A673 (cell line): ENCODE measurements around the gene PDE4A. TPM values are rescaled to one million over a fixed set of nuclear protein-coding genes. Genes with fewer than 3 reads are reported as not detected.

Experiments
- BruUV-seq: library from RNA; stranded (reverse); fragments of 400-500 nt; replicated peaks from 2 replicates; lab custom pipeline; 2021; lab: Mats Ljungman, UMichigan
- CTCF ChIA-PET: fragments of 300-600 bp; sonication (Branson Sonifier 250); formaldehyde crosslinking; loops from one replicate; lab custom pipeline; 2022; ENCODE audit warnings: antibody characterized with exemption; lab: Charles Lee
- POLR2A ChIA-PET: fragments of 300-600 bp; sonication (Branson Sonifier 250); formaldehyde crosslinking; loops from one replicate; lab custom pipeline; 2022; ENCODE audit warnings: antibody characterized with exemption; ENCODE audit not compliant: low non-redundant PET; lab: Charles Lee
- DNase-seq: peaks from one replicate; pipeline ENCODE4 v3.0.0-alpha.2; 2015; ENCODE audit warnings: low spot score
- H3K27ac ChIP-seq: fragments of 200-600 bp; sonication (generic); 2 replicates; pipeline ENCODE4 v1.5.1; 2016; ENCODE audit warnings: mixed run types, low read depth, mild to moderate bottlenecking, mixed read lengths, antibody characterized with exemption, low read length; ENCODE audit not compliant: poor library complexity, severe bottlenecking
- H3K27me3 ChIP-seq: fragments of 200-600 bp; sonication (generic); replicated peaks from 2 replicates; pipeline ENCODE4 v1.6.1; 2017; ENCODE audit warnings: mixed run types, low read depth, mild to moderate bottlenecking, mixed read lengths, antibody characterized with exemption, low read length; ENCODE audit not compliant: insufficient read depth, poor library complexity
- H3K36me3 ChIP-seq: fragments of 200-600 bp; sonication (generic); 2 replicates; pipeline ENCODE4 v1.6.1; 2016; ENCODE audit warnings: mixed run types, mild to moderate bottlenecking, mixed read lengths, antibody characterized with exemption, low read length; ENCODE audit not compliant: insufficient read depth, poor library complexity, severe bottlenecking
- H3K4me1 ChIP-seq: fragments of 200-600 bp; sonication (generic); 2 replicates; pipeline ENCODE4 v1.6.1; 2017; ENCODE audit warnings: mixed run types, mild to moderate bottlenecking, mixed read lengths, antibody characterized with exemption, low read length; ENCODE audit not compliant: insufficient read depth, poor library complexity, severe bottlenecking
- H3K4me3 ChIP-seq: fragments of 200-600 bp; sonication (generic); 2 replicates; pipeline ENCODE4 v1.5.1; 2016; ENCODE audit warnings: low read depth, mixed run types, mild to moderate bottlenecking, mixed read lengths, low read length; ENCODE audit not compliant: poor library complexity, severe bottlenecking
- H3K9me3 ChIP-seq: fragments of 200-600 bp; sonication (generic); 2 replicates; pipeline ENCODE4 v1.6.1; 2016; ENCODE audit warnings: mixed run types, low read depth, mild to moderate bottlenecking, mixed read lengths, antibody characterized with exemption, low read length; ENCODE audit not compliant: poor library complexity, severe bottlenecking
- CTCF ChIP-seq: fragments of 300-800, 200-600 bp; sonication (generic); conservative IDR thresholded peaks from 2 replicates; pipeline ENCODE4 v1.5.1; 2017; ENCODE audit warnings: low read depth, mild to moderate bottlenecking, antibody characterized with exemption, low read length, moderate library complexity, mixed read lengths
- EZH2 ChIP-seq: fragments of 200-600 bp; sonication (generic); IDR thresholded peaks from 2 replicates; pipeline ENCODE4 v1.6.1; 2017; ENCODE audit warnings: borderline replicate concordance, low read depth, mild to moderate bottlenecking, mixed read lengths, antibody characterized with exemption, low read length; ENCODE audit not compliant: poor library complexity, severe bottlenecking
- intact Hi-C: fragments of 100-400 bp; cut with micrococcal nuclease; formaldehyde crosslinking; loops from one replicate; pipeline ENCODE4 v1.10.0; 2022; ENCODE audit not compliant: unreplicated experiment
- total RNA-seq: library from RNA; stranded (reverse); gene quantifications from 2 replicates; pipeline ENCODE4 v1.2.3, GENCODE V29; 2021

Gene PDE4A
- total RNA-seq, 1 experiment from 2014 or later = 40.1 TPM

- ChIA-PET CTCF (interaction anchor here (0.5 to 1.7 kb wide), 12 partner anchors 11 to 538 kb away, joined by 3 to 14 read pairs (median 6); partner anchors contain the start of genes ICAM1, ICAM5 and TYK2), POLR2A (no interaction called here)
- intact Hi-C loops = loop anchor here (1.0 to 5.0 kb wide), 2 partner anchors 131 to 458 kb away; no protein-coding TSS in a partner anchor
- Histone ChIP-seq H3K4me3 (no peak overlapping the region), H3K36me3 (peaks cover 48% of the 10 kb centered on the region), H3K27me3 (no peaks in the 10 kb centered on the region), H3K27ac (no peak overlapping the region), H3K9me3 (no peaks in the 10 kb centered on the region), H3K4me1 (no peaks in the 10 kb centered on the region)
- no TSS peak for BruUV-seq
- no peak for TF ChIP-seq EZH2
- peak; percentile 95 for TF ChIP-seq CTCF
- peak; percentile 76 for DNase-seq
These were observed 29.6 kb upstream of the PDE4A start for GRCh38 chr19:10390652-10391286.

- TF ChIP-seq EZH2 = no peak
- no peak for TF ChIP-seq CTCF
- ChIA-PET CTCF (interaction anchor here (2.1 kb wide), 1 partner anchor 123 kb away, joined by 6 read pairs; no protein-coding TSS in a partner anchor), POLR2A (no interaction called here)
- no TSS peak for BruUV-seq
- H3K4me3 ChIP-seq = no peak overlapping the region
- H3K9me3 ChIP-seq = no peaks in the 10 kb centered on the region
- no peak for DNase-seq
- H3K27me3 ChIP-seq = no peaks in the 10 kb centered on the region
- H3K36me3 ChIP-seq = peaks cover 48% of the 10 kb centered on the region
- no peak overlapping the region for H3K27ac ChIP-seq
- intact Hi-C loops = loop anchor here (5.0 kb wide), 1 partner anchor 460 kb away; no protein-coding TSS in a partner anchor
- H3K4me1 ChIP-seq = no peaks in the 10 kb centered on the region
These were observed 28.2 kb upstream of the PDE4A start for GRCh38 chr19:10392120-10392519.

GRCh38 chr19:10393137-10393536, 27.2 kb upstream of the PDE4A start:
- no peaks in the 10 kb centered on the region for H3K9me3 ChIP-seq
- H3K27ac ChIP-seq = no peak overlapping the region
- BruUV-seq = no TSS peak
- no peaks in the 10 kb centered on the region for H3K27me3 ChIP-seq
- H3K36me3 ChIP-seq = peaks cover 50% of the 10 kb centered on the region
- intact Hi-C loops = loop anchor here (5.0 kb wide), 1 partner anchor 461 kb away; no protein-coding TSS in a partner anchor
- H3K4me3 ChIP-seq = no peak overlapping the region
- ChIA-PET CTCF (interaction anchor here (2.1 kb wide), 1 partner anchor 124 kb away, joined by 6 read pairs; no protein-coding TSS in a partner anchor), POLR2A (no interaction called here)
- H3K4me1 ChIP-seq = no peaks in the 10 kb centered on the region
- TF ChIP-seq EZH2 (no peak), CTCF (no peak)
- no peak for DNase-seq
